Neural progenitor cell (in vitro differentiated cells): Measurements from ENCODE around the gene FRRS1L. TPM values are rescaled to one million over a fixed set of nuclear protein-coding genes. Genes with fewer than 3 reads are reported as not detected.

Experiments
- DNase-seq: peaks from one replicate; pipeline ENCODE4 v3.0.0-alpha.2; 2016; ENCODE audit warnings: low spot score
- H2AFZ ChIP-seq: fragments of 200-600 bp; sonication (generic); replicated peaks from 2 replicates; pipeline ENCODE4 v1.6.1; 2016; ENCODE audit warnings: antibody characterized with exemption
- H3F3A ChIP-seq: fragments of 200-600 bp; sonication (generic); 2 replicates; pipeline ENCODE4 v1.6.1; 2016; ENCODE audit warnings: antibody characterized with exemption, low read depth
- H3K27ac ChIP-seq: fragments of 200-600 bp; sonication (generic); 2 replicates; pipeline ENCODE4 v1.5.1; 2016; ENCODE audit warnings: mild to moderate bottlenecking
- H3K27me3 ChIP-seq: fragments of 200-600 bp; sonication (generic); 2 replicates; pipeline ENCODE4 v1.6.1; 2016; ENCODE audit warnings: mild to moderate bottlenecking, moderate library complexity
- H3K36me3 ChIP-seq: fragments of 200-600 bp; sonication (generic); 2 replicates; pipeline ENCODE4 v1.5.1; 2016
- H3K4me1 ChIP-seq: fragments of 200-600 bp; sonication (generic); 2 replicates; pipeline ENCODE4 v1.6.1; 2016; ENCODE audit warnings: mixed run types
- H3K4me2 ChIP-seq: fragments of 200-600 bp; sonication (generic); 2 replicates; pipeline ENCODE4 v1.6.1; 2016
- H3K4me3 ChIP-seq: fragments of 200-600 bp; sonication (generic); 2 replicates; pipeline ENCODE4 v1.5.1; 2016
- H3K79me2 ChIP-seq: fragments of 200-600 bp; sonication (generic); 2 replicates; pipeline ENCODE4 v1.6.1; 2016; ENCODE audit warnings: low read depth
- H3K9ac ChIP-seq: fragments of 200-600 bp; sonication (generic); 2 replicates; pipeline ENCODE4 v1.6.1; 2016
- H3K9me3 ChIP-seq: fragments of 200-600 bp; sonication (generic); 2 replicates; pipeline ENCODE4 v1.5.1; 2016; ENCODE audit warnings: low read depth
- H4K20me1 ChIP-seq: fragments of 200-600 bp; sonication (generic); 2 replicates; pipeline ENCODE4 v1.6.1; 2016; ENCODE audit warnings: low read depth
- H3K27ac Mint-ChIP-seq: 3 replicates; pipeline ENCODE4 v1.8.0; 2021; ENCODE audit warnings: mixed read lengths
- H3K27me3 Mint-ChIP-seq: 2 replicates; pipeline ENCODE4 v1.8.0; 2022; ENCODE audit warnings: low read depth, mild to moderate bottlenecking, inconsistent platforms, moderate library complexity, mixed read lengths; ENCODE audit not compliant: insufficient read depth
- H3K36me3 Mint-ChIP-seq: 3 replicates; pipeline ENCODE4 v1.8.0; 2021; ENCODE audit warnings: mixed read lengths
- H3K4me1 Mint-ChIP-seq: 3 replicates; pipeline ENCODE4 v1.8.0; 2021; ENCODE audit warnings: mixed read lengths
- H3K4me3 Mint-ChIP-seq: 3 replicates; pipeline ENCODE4 v1.8.0; 2021; ENCODE audit warnings: mild to moderate bottlenecking, moderate library complexity, mixed read lengths
- H3K9me3 Mint-ChIP-seq: 3 replicates; pipeline ENCODE4 v1.8.0; 2020; ENCODE audit warnings: mixed read lengths
- CTCF ChIP-seq: fragments of 200-600 bp; sonication (generic); IDR thresholded peaks from 2 replicates; pipeline ENCODE4 v1.5.1; 2017; ENCODE audit warnings: antibody characterized with exemption, mild to moderate bottlenecking
- EZH2 ChIP-seq: fragments of 200-600 bp; sonication (generic); IDR thresholded peaks from 2 replicates; pipeline ENCODE4 v1.6.1; 2017; ENCODE audit warnings: antibody characterized with exemption, mild to moderate bottlenecking, moderate library complexity
- EZH2phosphoT487 ChIP-seq: fragments of 200-600 bp; sonication (generic); IDR thresholded peaks from 2 replicates; pipeline ENCODE4 v1.6.1; 2017; ENCODE audit warnings: antibody characterized with exemption
- total RNA-seq: library from RNA; depleted of rRNA; stranded (reverse); fragments of >200 nt; gene quantifications from 2 replicates; pipeline ENCODE4 v1.2.3, GENCODE V29; 2015; ENCODE audit warnings: low replicate concordance

Gene FRRS1L
- total RNA-seq, 1 donor from 2014 or later = 13.3 TPM

DNA sequence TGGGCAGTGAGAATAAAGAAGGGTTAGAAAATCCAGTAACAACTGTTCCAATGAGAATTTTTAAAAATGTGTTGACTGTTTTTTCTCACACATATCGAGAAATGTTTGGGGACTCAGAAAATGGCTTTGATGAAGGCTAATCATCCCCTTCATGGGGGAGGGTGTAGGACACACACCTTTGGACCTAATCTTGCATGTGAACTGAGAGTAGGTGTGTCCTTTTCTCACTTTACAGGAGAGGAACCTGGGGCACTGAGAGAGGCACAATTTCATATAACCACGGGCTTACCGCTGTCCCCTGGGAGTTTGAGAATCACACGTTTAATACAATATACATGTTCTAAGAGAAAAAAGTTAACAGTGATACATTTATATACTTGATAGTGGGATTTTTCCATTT, 17.3 kb downstream of the FRRS1L start:
- no peaks in the 10 kb centered on the region for H3K36me3 ChIP-seq
- peaks cover 25% of the 10 kb centered on the region for H3K9me3 Mint-ChIP-seq
- H3K4me2 ChIP-seq = no peak overlapping the region
- H3K27me3 ChIP-seq = no peaks in the 10 kb centered on the region
- no peak overlapping the region for H3K4me3 ChIP-seq
- H4K20me1 ChIP-seq = no peaks in the 10 kb centered on the region
- no peaks in the 10 kb centered on the region for H3K36me3 Mint-ChIP-seq
- DNase-seq = no peak
- H3K4me3 Mint-ChIP-seq = no peak overlapping the region
- TF ChIP-seq CTCF (no peak), EZH2phosphoT487 (no peak), EZH2 (no peak)
- H3K9me3 ChIP-seq = no peaks in the 10 kb centered on the region
- no peak overlapping the region for H3K9ac ChIP-seq
- H2AFZ ChIP-seq = no peak overlapping the region
- no peak overlapping the region for H3K27ac ChIP-seq
- H3K4me1 ChIP-seq = no peaks in the 10 kb centered on the region
- H3F3A ChIP-seq = no peaks in the 10 kb centered on the region
- H3K79me2 ChIP-seq = no peaks in the 10 kb centered on the region
- H3K27me3 Mint-ChIP-seq = no peaks in the 10 kb centered on the region
- H3K4me1 Mint-ChIP-seq = no peaks in the 10 kb centered on the region
- H3K27ac Mint-ChIP-seq = no peak overlapping the region

GRCh38 chr9:109149089-109149488, 18.0 kb downstream of the FRRS1L start:
- no peak overlapping the region for H2AFZ ChIP-seq
- H3K27me3 Mint-ChIP-seq = no peaks in the 10 kb centered on the region
- H3K4me2 ChIP-seq = no peak overlapping the region
- no peak overlapping the region for H3K27ac ChIP-seq
- H3K4me3 ChIP-seq = no peak overlapping the region
- no peaks in the 10 kb centered on the region for H3K4me1 ChIP-seq
- no peak for DNase-seq
- H3K4me3 Mint-ChIP-seq = no peak overlapping the region
- H3K4me1 Mint-ChIP-seq = no peaks in the 10 kb centered on the region
- H3K27me3 ChIP-seq = no peaks in the 10 kb centered on the region
- no peaks in the 10 kb centered on the region for H4K20me1 ChIP-seq
- no peaks in the 10 kb centered on the region for H3K9me3 ChIP-seq
- H3K36me3 Mint-ChIP-seq = no peaks in the 10 kb centered on the region
- H3K9ac ChIP-seq = no peak overlapping the region
- H3F3A ChIP-seq = no peaks in the 10 kb centered on the region
- H3K9me3 Mint-ChIP-seq = peaks cover 19% of the 10 kb centered on the region
- no peaks in the 10 kb centered on the region for H3K79me2 ChIP-seq
- no peaks in the 10 kb centered on the region for H3K36me3 ChIP-seq
- H3K27ac Mint-ChIP-seq = no peak overlapping the region
- no peak for TF ChIP-seq CTCF
- no peak for TF ChIP-seq EZH2phosphoT487
- no peak for TF ChIP-seq EZH2

DNA sequence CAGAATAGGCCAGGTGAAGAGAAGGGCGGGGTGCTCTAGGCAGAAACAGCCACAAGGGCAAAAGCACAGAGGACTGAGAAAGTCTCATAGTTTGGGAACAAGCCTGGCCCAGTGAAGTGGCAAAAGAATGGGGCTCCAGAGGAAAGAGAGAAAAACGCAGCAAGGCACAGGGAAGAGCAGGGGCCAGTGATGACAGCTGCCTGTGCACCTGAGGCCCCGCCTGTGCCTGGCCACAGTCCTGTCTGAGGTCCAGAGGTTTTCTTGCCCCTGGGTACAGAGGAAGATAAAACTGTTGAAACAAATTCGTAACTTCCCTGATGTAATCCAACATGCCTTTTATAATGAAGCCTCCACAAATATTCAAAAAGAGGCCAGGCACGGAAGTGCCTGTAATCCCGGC, 22.0 kb downstream of the FRRS1L start:
- Histone ChIP-seq H3K4me1 (peaks cover 7% of the 10 kb centered on the region), H4K20me1 (no peaks in the 10 kb centered on the region), H3K36me3 (no peaks in the 10 kb centered on the region), H3K9me3 (no peaks in the 10 kb centered on the region), H3F3A (no peaks in the 10 kb centered on the region), H3K27me3 (no peaks in the 10 kb centered on the region), H2AFZ (no peak overlapping the region), H3K4me2 (no peak overlapping the region), H3K4me3 (no peak overlapping the region), H3K79me2 (no peaks in the 10 kb centered on the region), H3K9ac (no peak overlapping the region), H3K27ac (no peak overlapping the region)
- TF ChIP-seq EZH2 (no peak), CTCF (no peak), EZH2phosphoT487 (no peak)
- no peaks in the 10 kb centered on the region for H3K27me3 Mint-ChIP-seq
- H3K36me3 Mint-ChIP-seq = no peaks in the 10 kb centered on the region
- H3K9me3 Mint-ChIP-seq = no peaks in the 10 kb centered on the region
- H3K4me1 Mint-ChIP-seq = no peaks in the 10 kb centered on the region
- no peak for DNase-seq
- no peak overlapping the region for H3K4me3 Mint-ChIP-seq
- no peak overlapping the region for H3K27ac Mint-ChIP-seq
